HG02610 (cell line): ENCODE results near the gene PSG2.
"Not testable (repeated sequence)": the region's sequence is repeated elsewhere in the genome, so short reads cannot be mapped to it uniquely, and the experiment has no call there.

Source experiments
- ATAC-seq: cut with Tn5 transposase; IDR thresholded peaks from one replicate; pipeline ENCODE4 v1.9.1; 2021; ENCODE audit warnings: mild to moderate bottlenecking, moderate library complexity; ENCODE audit not compliant: unreplicated experiment

PSG2 gene

DNA sequence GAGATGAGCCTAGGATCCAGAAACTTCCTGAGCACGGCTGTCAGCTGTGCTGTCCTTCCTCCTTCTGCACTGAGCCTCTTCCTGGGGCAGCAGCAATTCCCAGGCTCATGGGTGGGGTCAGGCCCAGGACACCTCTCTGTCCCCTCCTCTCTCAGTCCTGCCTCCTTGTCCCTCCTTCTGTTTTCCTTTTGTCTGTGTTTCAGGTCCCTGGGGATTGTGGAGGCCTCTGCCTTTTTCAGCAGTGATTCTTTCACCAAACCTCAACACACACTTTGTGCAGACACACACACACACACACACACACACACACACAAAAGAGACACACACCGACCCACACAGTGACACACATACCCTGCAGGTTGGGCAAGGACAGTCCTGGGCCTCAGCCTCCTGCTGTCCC lies at the start of gene PSG2:
Gene PSG2, minus strand, starts transcription at position 101 of the 400 bp plus-strand sequence. CDS start 132 bp downstream, outside the sequence.
- not testable (repeated sequence) for ATAC-seq

DNA sequence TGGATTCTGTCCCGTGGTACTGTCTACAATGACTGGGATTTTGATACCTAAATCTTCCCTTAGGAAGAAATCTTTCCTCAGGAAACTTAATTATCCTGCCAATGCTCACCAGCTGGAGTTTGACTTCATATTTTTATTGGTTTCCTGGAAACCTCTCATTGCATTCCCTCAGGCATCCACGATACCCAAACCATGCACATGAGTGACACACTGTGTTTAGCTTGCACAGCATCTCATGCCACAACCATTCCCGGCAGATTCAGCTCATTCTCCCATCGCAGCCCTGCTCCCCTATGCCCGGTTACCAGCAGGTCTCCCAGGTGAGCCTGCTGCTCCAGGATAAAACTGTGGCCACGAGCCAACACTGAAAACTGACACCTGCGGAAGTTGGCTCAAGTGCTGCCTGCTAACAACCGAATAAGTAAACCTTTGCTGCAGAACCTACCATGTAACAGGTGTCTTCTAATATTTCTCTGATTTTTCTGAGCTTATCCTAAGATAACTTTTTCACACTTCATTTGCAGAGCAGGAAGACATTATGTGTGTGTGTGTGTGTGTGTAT lies 48.9 kb upstream of the PSG2 start:
- not testable (repeated sequence) for ATAC-seq

DNA sequence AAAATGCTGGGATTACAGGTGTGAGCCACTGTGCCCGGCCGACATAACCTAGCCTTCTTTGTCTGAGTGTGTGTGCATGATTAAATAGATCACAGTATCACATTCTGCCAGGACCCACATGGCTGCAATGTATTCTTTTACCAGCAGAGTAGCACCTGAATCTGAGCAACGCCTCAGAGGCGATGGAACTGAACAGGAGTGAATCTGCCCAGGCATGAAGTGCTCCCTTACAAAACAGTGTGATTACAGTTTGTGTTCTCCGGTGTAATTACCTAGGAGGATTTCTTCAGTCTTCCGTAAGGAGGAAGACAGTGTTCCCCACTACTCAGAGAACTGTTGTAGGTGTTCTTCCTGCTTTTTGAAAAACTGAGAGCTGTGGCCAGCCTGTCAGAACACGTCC lies 46.7 kb upstream of the PSG2 start:
- not testable (repeated sequence) for ATAC-seq

DNA sequence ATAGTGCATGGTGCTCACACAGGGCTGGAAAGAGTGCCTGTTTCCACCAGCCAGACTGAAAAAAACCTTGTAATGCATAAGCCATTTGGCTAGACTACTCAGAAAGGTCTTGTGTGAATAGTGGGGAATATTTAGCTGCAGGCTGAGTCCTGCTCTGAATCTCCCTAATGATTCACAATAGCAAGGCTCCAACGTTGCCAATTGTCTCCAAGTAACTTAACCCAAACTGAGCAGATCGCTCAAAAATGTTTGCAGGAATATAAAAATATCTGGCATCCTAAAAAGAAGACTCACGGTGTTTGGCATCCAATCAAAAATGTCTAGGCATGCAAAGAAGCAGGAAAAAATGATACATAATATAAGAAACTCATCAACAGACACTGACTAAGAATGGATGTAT lies 44.8 kb upstream of the PSG2 start:
- ATAC-seq, result not testable (repeated sequence)

DNA sequence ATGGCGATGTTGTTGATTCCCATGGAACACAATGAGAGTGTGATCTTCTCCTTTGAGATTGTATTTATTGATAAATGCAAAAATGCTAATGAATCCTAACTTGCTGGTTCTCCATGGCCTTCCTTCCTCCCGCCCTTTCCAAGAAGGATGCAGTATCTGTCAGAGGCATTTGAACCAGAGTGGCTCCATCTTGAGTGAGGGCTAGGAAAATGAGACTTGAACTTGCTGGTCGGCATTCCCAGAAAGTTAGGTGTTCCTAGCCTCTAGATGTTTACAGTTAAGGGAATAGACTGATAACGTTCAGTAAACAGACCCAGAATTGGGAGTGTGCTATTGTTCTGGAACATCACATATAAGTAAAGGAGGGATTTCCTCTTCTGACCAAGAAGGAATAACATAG lies 44.2 kb upstream of the PSG2 start:
- ATAC-seq, result no peak

DNA sequence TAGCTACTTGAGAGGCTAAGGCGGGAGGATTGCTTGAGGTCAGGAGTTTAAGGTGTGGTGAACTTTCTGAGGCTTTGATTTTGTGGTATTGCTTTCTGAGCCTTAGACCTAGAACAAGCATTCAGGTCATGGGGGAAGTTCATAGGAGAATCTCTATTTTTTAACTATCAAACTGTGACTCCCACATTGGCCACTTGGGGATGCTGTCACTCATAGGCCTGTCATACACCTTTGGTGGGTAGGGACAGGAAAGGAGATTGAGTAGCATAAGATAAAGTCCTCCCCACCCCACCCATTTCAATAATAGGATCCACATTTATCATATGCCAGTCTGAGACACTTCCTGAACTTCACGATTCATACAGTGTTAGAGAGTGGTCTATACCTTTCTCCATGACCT lies 41.9 kb upstream of the PSG2 start:
- ATAC-seq, result no peak

DNA sequence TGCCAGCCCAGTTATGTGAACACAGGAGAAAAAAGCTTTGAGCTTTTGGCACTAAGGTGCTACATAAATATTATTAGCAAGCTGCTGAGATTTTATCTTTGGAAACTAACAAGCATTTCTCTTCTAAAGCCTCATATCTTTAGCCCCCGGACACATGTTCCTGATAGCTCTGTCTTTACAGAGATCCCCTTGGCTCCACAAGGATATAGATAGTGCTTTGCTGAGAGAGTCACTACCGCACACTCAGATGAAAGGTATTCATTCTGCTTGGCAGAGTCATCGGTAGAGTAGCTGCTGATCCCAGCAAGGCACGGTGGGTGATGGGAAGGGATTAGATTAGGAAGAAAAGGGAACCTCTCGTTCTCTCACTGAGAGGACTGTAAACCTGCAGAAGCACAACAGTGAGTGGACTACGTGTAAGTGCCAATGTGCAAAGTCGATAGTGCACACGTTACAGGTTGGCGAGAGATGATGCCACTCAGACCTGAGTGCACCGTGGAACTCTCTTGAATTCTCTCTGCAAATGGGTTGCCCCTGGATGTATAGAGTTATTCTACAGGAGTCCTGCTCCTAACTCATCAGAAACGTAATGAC lies 38.0 kb upstream of the PSG2 start:
- ATAC-seq, result not testable (repeated sequence)

DNA sequence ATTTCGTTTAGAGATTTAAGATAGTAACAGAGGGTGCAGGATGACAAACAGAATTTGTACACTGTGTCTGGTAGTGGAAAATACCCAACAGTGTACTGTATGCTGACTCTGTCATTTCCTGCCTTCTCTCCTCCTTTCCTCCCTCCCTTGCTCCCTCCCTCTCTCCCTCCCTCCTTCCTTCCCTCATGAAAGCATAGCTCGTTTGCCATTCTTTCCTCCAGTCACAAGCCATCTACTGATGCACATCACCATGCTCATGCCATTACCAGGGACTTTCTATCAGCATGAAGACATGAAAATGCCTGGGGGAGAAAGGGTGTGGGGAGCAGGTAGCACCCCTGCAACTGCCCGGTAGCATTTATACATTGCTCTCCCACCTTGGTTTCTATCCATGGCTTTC lies 37.0 kb upstream of the PSG2 start:
- not testable (repeated sequence) for ATAC-seq

DNA sequence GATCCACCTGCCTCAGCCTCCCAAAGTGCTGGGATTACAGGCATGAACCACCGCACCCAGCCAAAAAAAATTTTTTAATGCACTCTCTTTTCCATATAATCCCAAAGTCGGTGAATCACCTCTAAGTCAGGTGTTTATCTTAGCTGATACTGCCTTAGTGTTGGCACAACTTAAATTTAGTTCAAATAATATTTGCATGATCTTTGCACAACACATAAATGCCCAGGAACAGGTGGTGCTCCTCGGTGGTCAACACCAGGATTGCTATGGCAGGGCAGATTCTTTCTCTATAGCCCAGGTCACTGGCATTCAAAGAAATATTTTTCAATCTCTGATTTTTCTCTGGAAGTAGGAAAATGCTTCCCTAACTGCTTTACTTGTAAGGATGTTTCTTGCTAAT lies 33.9 kb upstream of the PSG2 start:
- not testable (repeated sequence) for ATAC-seq

DNA sequence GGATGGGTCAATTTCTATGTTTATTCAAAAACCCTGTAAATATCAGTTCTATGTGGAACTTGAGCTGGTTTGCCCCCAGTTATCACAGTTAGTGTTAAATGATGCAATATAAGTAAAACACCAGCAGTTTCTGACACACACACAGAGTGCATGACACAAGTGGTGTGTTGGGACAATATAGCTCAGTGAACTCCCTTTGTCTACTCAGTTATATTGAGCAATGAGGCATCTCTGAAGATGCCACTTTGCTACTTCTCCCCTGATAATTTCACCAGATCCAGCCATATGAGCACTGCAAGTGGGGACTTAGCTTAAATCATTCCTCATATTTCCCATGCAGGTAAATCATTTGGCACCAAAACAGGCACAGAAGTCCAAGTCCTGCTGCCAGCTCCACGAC lies 33.0 kb upstream of the PSG2 start:
- ATAC-seq, result not testable (repeated sequence)

DNA sequence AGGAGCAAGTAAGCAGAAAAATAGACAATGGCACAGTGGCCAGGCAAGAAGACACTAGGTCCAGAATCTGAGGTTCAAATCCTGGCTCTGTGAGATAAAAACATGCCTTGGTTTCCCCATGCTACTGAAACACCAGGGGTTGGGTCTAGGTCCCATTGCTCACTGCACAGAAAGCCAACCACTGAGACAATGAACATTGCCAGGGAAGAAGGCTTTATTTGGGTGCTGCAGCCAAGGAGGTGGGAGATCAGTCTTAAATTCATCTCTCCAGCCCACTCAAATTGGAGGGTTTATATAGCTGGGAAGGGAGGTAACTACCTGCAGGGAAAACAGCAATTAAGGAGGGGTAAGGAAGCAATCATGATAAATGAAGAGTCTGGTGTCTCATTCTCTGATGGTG lies 32.6 kb upstream of the PSG2 start:
- ATAC-seq, result not testable (repeated sequence)

DNA sequence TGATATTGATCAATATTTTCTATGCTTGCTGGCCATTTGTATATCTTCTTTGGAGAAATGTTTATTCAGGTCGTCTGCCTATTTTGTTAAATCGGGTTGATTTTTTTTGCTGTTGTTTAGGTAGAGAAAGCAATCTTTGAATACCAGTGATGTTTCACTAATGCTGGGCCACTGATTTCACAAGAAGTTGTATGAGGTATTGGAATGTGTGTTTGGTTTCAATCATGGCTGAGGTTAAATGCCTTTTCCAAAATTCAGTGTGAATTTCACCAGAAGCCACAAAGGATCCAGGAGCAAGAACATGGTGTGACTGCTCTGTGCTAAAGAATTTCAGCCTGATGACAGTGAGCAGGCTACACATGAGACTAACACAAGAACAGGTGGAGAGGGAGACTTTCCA lies 32.1 kb upstream of the PSG2 start:
- ATAC-seq, result not testable (repeated sequence)

DNA sequence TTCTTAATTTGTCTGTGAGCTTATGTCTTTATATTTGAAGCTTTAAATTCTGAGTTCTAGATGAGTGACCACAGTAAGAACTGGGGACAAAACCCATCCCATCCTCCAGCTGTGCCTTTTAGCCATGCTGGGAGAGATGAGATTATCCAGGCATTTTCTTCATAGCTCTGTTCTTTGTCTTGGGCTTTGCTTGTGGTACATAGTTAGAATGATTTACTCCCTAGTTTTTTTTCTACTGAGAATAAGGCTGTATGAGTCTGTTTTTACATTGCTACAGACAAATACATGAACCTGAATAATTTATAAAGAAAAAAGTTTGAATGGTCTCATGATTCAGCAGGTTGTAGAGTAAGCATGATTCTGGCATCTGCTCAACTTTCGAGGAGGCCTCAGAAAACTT lies 24.9 kb upstream of the PSG2 start:
- not testable (repeated sequence) for ATAC-seq

DNA sequence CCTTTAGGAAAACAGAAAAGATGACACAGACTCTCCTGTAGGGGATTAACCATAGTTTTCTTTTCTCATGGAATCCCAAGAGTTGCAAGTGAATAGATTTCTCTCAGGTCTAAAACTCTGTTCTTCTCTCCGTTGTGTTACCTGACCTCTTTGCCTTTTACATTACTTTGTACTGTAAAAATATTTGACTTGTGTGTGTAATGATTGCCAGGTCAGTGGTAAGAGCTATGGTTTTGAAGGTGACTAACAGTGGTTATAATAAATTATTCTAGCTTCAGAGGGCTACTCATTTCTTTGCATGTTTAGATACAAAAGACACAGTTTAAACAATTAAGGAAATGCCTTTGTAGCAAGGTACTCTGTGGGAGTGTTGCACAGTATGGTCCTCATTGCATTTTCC lies 23.0 kb upstream of the PSG2 start:
- ATAC-seq, result no peak

DNA sequence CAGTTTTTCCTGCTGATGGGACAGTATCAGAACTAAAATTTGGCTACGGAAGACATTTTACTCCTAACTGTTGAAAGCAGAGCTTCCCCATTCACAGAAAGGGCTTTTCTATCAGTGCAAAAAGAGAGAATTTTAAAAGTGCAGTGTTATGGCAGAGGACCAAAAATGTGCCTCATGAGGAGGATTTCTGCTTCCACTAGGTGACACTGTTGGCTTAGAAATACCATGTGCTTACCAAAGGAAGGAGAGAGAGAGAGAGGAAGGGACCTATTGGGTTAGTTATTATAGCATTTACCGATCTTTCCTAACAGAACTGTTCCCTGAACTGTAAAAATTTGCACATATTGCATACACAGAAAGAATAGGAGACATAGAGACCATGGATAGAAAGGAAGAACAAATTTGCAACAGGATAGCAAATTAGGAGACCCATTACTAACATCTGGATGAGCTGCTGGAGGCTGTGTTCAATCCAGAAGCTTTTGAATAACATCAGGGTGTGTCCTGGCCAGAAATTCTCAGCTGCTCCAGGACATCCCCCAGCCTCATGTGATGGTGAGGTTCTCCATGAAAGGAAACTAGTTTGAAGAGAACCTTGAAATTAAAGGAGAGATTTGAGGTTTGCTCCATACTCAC lies 21.8 kb upstream of the PSG2 start:
- not testable (repeated sequence) for ATAC-seq

DNA sequence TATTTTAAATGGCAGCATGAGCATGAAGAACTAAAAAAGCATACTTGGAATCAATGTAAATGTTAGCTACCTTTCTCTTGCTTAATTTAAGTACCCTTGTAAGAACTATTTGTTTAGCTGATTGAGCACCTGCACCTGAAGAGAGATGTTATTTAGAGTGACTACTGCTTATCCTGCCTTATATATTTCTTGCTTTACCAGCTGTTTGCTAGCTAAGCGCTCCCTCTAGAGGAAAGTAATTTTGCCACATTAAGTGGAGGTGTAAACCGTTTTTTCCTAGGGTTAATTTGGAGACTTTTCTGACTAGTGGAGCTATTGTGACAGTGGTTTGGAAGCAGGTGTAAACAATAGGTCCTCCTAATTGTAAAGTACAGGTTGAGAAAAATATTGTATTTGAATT lies 19.4 kb upstream of the PSG2 start:
- no peak for ATAC-seq

DNA sequence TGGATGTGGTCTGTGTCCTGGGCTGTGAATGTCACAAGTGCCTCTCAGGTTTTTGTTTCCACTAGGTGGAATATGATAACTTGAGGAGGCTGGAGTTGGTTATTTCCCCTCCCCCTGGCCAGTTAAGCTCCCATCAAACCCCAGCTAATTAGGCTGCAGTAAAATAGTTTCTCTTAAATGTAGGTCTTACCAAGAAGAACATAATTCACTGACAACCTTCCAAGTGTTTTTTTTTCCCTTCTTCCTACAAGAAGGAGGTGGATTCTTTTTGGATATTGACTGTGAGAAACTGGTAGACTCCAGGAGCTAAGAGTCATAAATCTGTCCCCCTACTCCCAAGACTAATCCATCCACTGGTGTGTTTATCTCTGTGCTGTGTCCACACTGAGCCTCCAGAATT lies 15.9 kb upstream of the PSG2 start:
- not testable (repeated sequence) for ATAC-seq

DNA sequence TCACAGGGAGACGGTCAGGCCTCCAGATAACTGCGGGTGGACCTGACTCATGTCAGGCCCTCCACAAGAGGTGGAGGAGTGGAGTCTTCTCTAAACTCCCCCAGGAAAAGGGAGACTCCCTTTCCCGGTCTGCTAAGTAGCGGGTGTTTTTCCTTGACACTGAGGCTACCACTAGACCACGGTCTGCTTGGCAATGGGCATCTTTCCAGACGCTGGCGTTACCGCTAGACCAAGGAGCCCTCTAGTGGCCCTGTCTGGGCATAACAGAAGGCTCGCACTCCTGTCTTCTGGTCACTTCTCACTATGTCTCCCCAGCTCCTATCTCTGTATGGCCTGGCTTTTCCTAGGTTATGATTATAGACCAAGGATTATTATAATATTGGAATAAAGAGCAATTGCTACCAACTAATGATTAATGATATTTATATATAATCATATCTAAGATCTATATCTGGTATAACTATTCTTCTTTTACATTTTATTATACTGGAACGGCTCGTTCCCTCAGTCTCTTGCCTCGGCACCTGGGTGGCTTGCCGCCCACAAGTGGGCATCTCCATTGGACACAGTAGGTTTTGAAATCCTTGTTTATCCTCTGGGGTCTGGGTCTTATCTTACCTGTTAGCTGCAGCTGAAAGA lies 5.3 kb upstream of the PSG2 start:
- not testable (repeated sequence) for ATAC-seq

DNA sequence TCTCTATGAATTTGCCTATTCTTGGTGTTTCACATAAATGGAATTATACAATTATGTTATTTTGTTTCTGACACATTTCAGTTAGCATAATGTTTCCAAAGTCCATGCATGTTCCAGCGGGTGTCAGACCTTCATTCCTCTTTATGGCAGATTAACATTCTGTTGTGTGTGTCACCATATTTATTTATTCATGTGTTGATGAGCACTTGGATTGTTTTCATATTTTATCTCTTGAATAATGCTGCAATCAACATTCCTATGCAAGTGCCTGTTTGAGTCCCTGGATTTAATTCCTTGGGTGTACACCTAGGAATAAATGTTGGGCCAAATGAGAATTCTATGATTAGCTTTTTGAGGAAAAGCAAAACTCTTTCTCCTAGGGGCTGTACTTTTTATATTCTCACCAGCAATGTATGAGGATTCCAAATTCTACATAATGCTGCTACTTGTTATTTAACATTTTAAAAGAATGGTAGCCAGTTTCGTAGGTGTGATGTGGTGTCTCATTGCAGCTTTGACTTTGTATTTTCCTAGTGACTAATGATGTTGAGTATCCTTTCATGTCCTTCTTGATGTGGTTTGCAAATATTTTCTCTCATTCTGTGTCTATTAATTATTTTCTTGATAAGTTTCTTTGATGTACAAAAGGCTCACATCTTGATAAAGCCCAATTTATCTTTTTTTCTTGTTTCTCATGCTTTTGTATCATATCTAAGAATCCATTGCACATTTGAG lies 3.5 kb upstream of the PSG2 start:
- ATAC-seq, result not testable (repeated sequence)

DNA sequence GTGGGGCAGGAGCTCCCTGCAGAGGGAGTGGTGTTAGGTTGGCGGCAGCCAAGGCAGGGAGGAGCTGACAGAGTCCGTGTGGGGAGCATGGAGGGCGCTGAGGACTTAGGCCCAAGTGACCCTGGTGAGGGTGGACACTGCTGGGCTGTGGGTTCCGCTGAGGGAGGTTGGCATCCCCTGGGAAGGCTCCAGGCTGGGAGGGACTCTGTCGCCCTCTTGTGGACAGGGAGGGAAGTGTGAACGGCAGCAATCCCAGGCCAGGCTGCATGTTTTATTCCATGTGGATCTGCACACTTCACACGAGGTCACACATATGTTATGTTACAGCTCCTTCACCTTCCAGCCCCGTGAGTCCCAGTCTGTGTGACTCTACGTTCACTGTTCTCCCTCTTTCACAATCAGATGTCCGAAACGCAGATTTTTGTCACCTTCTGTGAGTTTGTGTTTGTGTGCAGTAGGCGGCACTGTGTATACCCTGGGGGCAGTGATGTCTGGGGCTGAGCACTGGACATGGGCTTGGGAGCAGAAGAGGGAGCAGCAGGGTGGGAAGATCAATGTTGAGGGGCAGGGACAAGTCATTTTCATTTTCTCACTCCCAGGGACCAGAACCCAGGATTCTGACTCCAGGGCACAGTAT lies 1.8 kb upstream of the PSG2 start:
- ATAC-seq, result not testable (repeated sequence)

DNA sequence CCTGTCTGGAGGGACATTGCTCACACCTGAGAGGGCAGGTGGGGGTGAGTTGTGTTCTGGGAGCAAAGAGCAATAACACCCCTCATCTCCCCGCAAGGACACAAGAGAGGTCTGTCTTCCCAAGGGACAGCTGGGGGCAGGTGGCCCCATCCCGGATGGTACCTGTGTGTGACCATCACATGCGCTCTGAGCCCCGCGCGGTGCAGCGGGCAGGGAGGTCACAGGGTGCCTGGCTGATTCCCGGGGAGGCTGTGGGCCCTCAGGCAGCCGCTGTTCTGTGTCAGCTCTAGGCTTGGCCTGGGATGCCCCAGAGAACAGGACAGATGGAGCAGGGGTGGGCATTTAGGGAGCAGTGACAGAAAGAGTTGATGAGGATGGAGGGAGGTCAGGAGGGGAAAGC lies 1.2 kb upstream of the PSG2 start:
- not testable (repeated sequence) for ATAC-seq
